ENCODE results near the gene MTHFD1L.
"Not testable (repeated sequence)": the region's sequence is repeated elsewhere in the genome, so short reads cannot be mapped to it uniquely, and the experiment has no call there.

MTHFD1L gene

DNA sequence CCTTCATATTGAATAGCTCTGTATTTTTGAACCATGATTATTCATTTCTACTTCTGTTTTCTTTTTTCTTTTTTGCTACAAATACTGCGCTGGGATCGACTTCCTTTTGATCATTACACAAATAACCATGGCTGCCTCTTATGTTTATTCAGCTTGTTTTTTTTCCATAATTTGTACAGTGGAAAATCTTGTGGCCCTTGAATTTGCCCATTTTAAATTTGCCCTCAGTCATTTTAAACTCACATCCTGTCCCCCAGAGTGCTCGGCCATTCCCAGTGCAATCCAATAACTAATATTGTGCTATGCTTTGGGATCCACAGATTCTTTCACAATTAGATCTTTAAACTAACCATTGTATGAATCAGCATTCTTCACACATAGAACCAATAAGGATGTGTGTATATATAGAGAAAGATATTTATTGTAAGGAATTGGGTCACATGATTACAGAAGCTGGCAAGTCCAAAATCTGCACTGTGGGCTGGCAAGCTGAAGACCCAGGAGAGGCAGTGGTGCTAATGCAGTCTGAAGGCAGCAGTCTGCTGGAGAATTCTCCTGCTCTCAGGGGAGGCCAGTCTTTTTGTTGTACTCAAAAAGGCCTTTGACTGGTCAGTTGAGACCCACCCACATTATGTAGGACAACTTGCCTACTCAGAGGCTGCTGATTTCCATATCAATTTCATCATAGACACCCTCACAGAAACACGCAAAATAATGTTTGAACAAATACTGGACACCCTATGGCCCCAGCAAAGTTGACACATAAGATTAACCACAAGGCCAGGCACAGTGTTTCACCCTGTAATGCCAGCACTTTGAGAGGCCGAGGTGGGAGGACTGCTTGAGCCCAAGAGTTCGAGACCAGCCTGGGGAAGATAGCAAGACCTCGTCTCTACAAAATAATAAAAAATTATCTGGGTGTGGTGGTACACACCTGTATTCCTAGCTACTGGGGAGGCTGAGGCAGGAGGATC lies 147.1 kb downstream of the MTHFD1L start:
- DNase-seq (ENCODE audit: low read depth in 3 of 3, low spot score in 1 of 3) = no peak

DNA sequence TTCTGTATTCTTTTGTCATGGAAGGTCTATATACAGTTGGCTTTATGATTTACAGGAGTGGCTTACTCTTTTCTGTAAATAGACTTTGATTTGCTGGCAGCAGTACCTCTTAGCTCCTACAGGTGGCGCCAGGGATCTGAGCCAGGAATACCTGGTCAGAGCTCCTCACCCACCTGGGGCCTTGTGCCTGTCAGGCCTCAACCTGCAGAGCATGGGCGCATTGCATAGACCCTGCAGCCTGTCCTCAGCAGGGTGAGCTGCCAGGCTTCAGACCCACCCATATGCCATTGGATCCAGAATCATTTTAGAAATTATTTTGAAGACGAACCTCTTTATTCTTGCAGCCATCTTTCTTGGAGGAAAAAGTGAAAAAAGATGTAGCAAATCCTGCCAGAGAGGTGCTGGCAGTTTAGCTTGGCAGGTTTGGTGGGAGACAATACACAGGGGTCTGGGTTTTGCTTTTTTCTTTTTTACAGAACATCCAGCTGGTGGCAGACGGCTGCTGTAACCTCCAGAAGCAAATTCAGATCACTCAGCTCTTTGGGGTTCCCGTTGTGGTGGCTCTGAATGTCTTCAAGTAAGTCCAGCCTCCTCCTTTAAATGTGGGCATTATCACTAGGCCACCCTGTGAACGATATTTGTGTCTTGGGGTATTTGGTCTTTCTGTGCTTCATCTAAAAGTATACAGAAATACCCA lies 149.1 kb downstream of the MTHFD1L start:
- peak; percentile 1 to 32 (median 31) for DNase-seq (ENCODE audit: low read depth in 3 of 3, low spot score in 1 of 3)

DNA sequence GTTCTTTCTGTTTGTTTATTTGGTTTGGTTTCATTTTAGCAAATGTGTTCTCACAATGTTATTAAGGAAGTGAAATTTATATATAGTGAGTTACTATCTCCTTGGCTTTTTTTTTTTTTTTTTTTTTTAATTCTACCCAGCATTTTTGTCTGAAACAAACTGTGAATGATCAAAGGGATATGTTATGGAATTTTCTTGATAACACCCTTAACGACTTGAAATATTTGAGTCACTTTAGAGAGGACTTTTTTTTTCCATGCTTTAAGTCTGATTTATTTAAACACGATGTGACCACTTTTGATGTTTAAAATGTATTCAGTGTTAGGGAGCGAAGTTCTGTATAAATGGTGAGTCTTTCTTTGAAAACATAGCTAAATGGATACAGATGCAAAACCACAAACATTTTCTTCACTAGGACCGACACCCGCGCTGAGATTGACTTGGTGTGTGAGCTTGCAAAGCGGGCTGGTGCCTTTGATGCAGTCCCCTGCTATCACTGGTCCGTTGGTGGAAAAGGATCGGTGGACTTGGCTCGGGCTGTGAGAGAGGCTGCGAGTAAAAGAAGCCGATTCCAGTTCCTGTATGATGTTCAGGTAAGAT lies 149.7 kb downstream of the MTHFD1L start:
- no peak for DNase-seq (ENCODE audit: low read depth in 3 of 3, low spot score in 1 of 3)

DNA sequence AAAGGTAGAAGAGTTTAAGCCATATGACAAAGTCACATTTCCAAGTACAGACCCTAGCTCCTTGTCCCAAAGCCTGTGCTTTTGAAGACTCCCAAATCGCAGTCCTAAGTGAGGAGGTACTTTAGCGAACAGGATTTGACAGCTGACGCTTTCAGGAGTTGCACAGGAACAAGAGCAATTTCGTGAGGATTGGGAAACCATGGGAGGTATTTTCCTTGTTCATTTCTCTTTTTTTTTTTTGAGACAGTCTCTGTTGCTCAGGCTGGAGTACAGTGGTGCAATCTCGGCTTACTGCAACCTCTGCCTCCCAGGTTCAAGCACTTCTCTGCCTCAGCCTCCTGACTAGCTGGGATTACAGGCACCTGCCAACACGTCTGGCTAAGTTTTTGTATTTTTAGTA lies 150.6 kb downstream of the MTHFD1L start:
- DNase-seq (ENCODE audit: low read depth in 3 of 3, low spot score in 1 of 3) = no peak

DNA sequence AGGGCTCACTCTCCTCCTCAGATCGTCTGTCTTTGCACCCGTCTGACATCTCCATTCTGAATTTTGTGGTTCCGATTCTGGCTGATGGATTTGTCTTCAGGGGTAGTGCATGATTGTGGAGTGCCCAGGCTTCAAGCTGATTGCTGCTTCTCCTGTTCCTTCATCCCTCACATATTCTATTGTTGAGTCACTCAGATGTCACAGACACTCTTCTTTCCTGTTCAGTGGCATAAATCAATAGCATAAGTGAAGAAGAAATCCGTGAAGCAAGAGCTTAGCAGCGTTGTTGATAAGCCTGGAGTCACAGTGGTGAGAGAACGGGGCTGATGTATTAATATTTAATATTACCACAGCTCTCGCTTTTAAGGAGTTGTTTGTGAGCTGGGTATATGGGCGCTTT lies 152.5 kb downstream of the MTHFD1L start:
- DNase-seq (ENCODE audit: low read depth in 3 of 3, low spot score in 1 of 3) = no peak

DNA sequence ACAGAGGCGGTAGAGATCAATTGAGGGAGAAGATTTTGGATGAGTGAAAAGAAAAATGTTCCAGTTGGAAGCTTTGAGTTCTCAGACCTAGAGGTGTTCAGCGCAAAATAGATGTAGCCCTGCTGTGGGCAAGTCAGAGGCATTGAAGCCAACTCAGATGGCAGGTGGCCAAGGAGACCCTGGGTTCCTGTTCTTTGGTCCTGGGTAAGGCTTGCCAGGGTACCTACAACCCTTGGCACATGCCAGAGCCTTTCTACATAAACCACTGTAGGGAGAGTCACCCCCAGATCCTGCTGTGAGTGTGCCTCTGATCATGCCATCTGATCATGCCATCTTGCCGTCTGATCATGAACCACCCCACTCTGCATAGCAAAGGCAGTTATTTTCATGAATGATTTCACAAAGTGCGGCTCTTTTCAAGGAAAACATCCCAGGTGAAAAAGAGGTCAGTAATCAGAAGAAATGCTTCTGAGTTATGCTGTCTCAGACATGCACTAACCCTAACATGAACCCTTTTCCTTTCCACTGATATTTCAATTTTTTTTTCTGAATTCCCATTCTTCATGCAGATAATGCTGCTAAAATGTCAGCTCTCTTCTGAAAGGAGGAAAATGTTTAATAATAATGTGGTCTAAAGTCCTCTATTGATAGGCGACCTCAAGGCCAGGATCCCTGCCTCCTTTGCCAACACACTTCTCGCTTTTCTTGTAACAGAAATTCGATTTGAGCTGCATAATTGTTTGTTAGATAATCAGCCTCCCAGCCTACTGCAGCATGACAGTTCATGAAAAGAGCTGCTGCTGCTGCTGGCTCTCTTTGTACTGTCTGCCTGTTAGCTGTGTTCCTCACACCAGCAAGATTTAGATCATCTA lies 153.6 kb downstream of the MTHFD1L start:
- no peak for DNase-seq (ENCODE audit: low read depth in 3 of 3, low spot score in 1 of 3)

DNA sequence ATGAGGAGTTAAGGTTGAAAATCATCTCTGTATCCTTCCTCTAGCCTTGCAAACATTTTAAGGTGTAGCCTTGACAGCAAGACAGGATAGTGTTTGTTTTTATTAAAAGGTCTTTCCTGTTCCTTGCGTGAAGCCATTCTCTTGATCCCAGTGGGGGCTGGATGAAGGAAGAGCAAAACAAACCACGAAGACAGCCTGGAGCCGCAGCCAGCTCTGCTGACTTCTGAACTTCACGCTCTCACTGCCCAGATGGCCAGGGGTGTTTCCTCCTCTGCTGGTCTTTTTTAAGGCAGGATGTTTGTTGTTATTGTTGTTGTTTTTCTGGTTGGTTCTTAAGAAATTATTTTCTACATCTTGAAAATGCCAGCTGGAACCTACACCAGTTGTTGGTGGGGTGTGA lies 156.4 kb downstream of the MTHFD1L start:
- DNase-seq (ENCODE audit: low read depth in 3 of 3, low spot score in 1 of 3) = no peak

DNA sequence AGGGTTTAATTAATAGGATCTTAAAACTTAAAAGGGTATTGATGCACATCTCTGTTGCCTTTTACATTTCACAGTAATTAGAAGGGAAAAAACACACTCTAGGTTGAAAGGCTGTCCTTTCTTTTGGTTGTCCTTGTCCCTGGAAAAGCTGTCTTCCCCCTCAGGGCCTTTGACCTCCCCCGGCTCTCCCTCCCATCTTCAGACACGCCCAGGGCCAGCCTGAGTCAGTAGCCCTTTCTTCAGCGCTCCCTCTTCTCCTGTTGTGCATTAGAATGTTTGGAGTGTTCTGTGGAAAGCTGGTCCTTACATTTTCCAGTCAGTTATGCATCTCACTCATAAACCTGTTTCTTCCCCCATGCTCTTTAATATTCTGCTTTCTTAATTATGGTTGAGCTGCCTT lies 157.0 kb downstream of the MTHFD1L start:
- DNase-seq (ENCODE audit: low read depth in 3 of 3, low spot score in 1 of 3) = no peak

DNA sequence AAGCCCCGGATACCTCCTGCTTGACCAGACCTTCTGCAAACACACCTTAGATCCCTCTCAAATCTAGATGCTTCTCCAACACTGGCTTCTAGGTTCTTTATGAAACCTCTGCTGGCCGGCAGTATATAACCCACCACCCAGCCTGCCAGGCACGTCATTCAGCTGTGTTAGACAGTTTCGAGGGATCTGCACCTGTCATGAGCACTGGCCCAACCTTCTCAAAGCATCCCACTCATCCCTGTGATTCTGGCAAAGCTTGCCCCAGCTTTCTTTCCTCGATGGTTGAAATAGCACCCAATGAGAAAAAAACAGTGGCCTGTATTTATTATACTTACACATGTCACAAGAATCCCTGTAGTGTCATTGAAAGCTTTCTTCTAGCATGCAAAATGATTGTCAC lies 157.8 kb downstream of the MTHFD1L start:
- DNase-seq (ENCODE audit: low read depth in 3 of 3, low spot score in 1 of 3) = no peak

DNA sequence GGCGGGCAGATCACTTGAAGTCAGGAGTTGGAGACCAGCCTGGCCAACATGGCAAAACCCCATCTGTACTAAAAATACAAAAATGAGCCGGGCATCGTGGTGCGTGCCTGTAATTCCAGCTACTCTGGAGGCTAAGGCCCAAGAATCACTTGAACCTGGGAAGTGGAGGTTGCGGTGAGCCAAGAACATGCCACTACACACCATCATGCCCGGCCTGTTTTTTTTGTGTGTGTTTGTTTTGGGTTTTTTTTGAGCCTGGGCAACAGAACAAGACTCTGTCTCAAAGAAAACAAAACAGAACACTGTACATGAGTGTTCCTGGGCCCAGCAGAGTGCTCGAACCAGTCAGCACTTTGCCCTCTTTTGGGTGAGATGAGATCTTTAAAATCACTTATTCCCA lies 159.1 kb downstream of the MTHFD1L start:
- no peak for DNase-seq (ENCODE audit: low read depth in 3 of 3, low spot score in 1 of 3)

DNA sequence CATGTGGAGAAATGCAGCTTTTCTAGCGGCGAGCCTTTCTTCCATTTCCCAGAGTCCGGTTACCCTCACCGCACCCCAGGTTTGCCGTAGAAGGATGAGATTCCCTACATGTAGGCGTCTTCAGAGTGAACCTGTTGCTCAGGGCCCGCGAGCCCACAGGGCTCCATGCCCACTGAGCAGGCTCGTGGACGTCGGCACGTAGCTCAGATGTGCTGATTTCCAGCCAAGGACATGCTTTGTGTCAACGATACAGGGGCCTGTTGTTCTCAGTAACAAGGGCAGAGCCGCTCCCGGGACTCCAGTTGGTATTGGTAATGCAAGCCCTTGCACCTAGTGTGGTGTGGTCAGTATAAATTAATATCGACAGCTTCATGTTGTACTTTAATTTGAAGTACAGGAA lies 159.6 kb downstream of the MTHFD1L start:
- DNase-seq (ENCODE audit: low read depth in 3 of 3, low spot score in 1 of 3) = no peak

DNA sequence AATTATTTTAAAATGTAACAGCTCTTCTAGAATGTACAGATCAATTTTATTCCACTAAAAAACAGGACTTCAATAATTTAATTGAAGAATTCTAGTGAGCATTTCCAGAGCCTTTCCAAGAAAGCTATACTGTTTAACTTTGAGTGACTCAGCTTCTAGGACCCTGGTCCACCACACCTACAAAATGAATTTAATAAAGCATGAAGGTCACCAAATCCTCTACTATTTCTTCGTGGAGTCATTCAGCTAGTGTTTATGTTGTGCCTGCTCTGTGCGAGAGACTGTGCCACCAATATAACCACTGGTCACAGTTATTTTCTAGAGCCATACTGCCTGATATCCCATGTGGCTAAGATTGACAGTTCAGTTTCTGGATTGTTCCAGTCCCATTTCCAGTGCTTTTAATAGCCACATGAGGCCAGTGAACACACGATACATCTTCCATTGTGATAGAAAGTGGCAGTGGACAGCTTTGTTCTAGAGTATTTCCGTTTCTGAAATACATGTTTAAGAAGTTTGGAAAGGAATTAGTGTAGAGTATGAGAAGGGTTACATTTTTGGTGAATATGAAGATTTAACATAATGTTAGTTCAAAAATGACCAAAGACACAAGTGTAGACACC lies 160.7 kb downstream of the MTHFD1L start:
- no peak for DNase-seq (ENCODE audit: low read depth in 3 of 3, low spot score in 1 of 3)

DNA sequence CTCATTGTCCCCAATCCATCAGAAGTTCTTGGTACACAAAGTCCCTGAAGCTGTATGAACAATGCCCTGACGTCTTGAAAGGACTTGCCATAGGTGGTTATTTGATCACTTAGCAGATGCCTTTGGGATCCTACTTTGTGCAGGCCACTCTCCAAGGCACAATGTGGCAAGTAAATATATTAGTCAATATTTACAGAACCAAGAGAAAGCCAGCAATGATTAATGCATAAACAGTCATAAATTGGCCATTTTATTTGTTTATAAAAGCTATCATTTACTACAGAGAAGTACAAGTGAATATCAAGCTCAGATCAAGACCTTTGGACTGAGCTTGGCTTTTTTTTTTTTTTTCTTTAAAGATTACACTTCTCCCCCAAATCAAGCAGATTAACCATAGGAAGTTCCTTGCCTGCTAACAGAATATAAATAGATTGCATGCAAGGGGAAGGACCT lies 161.8 kb downstream of the MTHFD1L start:
- DNase-seq (ENCODE audit: low read depth in 3 of 3, low spot score in 1 of 3) = no peak

DNA sequence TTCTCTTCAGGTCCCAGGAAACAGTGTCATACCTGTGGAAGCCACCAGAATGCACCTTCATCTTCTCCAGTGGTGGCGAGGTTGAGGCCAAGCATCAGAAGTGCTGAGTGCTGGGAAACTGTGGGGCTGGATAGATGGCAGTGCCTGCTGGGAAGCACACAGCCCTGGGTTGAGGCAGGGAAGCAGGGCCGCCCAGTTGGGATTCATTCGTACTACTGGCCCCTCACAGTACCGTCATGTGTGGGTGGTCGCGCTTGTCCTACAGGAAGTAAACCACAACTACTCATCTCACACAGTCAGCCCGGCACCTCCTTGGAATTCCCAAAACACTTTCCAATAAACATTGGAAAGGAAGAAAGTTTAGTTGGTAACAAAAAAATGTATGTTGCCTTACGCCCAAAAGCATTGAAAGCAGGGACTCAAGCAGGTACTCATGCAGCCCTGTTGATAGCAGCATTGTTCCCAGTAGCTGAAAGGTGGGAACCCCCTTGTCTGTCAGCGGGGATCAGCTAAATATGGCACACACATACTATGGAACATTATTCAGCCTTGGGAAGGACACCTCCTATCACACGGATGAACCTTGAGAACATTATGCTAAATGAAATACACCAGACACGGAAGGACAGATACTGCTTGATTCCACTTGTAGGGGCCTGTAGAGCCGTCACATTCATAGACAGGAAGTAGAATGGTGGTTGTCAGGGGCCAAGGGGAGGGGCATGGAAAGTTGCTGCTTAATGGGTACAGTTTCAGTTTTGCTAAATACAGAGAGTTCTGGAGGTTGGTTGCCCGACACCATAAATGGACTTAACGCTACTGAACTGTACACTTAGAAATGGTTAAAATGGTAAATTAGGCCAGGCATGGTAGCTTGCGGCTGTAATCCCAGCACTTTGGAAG lies 162.7 kb downstream of the MTHFD1L start:
- no peak for DNase-seq (ENCODE audit: low read depth in 3 of 3, low spot score in 1 of 3)

DNA sequence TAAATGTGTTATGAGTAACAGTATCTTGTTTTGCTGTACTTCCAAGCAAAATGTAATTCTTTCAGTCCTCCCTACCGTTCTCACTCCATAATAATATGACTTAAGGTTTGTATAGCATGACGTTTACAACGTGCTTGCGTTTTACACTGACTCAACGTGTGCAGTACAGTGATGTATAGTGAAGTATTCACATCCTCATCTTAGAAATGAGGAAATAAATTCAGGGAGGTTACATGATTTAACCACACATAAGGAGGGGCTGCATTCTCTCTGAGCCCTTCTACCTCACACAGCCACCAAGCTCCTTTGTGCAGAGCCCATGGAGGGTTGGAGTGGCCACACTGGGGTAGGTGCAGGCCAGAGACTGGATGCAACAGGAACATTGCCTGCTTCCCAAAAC lies 164.5 kb downstream of the MTHFD1L start:
- no peak for DNase-seq (ENCODE audit: low read depth in 3 of 3, low spot score in 1 of 3)

DNA sequence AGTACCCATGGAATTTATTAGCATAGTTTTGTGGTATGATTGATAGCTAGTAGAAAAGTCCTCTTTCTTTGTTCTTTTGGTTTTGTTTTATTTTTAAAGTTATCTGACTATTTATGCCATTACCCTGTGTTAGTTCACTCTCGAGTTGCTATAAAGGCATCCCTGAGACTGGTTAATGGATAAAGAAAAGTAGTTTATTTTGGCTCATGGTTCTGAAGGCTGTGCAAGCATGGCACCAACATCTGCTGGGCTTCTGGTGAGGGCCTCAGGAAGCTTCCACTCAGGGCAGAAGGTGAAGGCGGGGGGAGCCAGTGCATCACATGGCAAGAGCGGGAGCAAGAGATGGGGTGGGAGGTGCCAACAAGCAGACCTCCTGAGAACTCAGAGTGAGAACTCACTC lies 166.5 kb downstream of the MTHFD1L start:
- DNase-seq (ENCODE audit: low read depth in 3 of 3, low spot score in 1 of 3) = no peak

DNA sequence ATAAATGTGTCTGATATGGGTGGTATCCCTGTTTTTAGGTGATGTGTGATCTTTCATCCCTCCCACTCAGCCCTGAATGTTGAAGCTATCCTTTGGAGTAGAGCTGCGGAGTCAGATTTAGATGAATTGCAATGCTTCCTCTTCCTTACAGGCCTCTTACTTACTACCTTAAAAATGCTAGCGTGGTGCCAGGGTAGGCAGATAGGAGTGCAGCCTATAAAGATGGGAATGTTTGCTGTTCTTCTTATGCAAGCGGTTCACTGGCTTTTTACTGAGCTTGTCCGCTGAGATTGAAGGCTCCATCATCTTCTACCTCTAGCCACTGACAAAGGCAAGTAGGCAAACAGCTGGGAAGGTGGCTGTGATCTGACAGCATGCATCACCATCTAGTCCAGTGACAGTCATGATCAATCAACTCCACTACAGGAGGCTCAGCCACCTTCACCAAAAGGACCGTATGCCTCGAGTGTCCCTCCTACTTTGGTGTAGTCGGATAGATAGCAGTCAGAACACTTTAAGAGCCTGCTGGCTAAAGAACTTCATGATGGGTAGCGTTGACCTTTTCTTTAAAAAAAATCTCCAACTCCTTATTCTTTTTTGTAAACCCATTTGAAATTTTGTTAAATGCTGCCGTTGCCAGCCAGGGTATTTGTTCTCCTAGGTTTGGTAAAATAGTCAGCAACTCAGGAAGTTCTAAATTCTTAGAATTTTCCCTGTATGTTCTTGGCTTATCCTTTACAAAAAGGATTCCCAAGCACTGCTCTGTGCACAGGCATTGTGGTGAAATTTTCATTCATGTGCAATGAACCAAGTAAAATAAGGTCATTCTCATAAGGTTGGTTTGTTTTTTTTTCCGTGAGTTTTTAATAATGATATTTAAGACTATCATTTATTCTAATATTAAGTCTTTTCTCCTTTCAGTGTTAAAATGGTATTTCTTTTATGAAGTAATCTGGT lies 169.6 kb downstream of the MTHFD1L start:
- DNase-seq (ENCODE audit: low read depth in 3 of 3, low spot score in 1 of 3) = no peak

DNA sequence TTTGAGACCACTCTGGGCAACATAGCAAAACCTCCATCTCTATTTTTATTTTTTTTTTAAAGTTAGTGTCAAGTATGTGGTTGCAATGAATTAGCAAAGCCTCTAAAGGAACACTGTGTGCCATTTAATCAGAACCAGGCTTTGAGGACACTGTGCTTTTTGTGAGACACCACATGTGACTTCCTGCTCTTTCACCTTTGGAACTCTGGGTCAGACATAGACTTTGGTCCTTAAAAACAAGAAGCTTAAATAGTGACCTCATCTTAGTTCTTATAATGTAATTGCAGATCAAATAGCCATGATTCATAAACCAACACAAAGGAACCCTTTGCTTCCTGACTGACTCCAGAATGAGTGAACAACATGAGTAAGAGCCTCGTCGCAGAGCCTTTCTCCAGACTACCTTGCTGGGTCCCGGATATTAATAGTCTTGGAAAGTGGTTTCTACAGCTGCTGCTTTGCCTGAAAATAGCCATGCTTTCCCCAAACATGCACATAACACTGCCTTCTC lies 170.8 kb downstream of the MTHFD1L start:
- not testable (repeated sequence) for DNase-seq (ENCODE audit: low read depth in 3 of 3, low spot score in 1 of 3)
